ENCODE measurements around the gene SNRPB2. TPM values are rescaled to one million over a fixed set of nuclear protein-coding genes. Genes with fewer than 3 reads are reported as not detected.

SNRPB2 gene
- total RNA-seq, 1 experiment from 2014 or later = 89.7 TPM

DNA sequence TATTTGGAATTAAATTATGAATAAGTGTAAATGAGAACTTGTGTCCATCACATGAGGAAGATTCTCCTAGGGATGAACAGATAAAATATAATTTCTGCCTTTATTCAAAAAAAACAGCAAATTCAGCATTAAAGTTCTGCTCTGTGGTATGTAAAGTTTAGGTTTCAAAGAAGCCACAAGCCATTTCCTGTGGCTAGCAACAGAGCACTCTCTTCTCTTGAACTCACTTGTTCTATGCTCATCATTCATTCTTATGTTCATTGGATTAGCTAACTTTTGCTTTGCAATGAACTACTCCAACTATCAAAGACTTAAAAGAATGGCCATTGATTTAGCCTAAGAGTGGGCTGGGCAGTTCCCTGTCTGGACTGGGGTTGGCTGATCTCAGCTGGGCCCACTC, 20.8 kb upstream of the SNRPB2 start:
- TF ChIP-seq EZH2phosphoT487 (IDR thresholded peaks at IDR 0.05; ENCODE audit: borderline replicate concordance, low read length) (no peak), EZH2 (IDR thresholded peaks at IDR 0.05; ENCODE audit: low read length, unreplicated experiment) (no peak)
- TF ChIP-seq, protein P1, sequence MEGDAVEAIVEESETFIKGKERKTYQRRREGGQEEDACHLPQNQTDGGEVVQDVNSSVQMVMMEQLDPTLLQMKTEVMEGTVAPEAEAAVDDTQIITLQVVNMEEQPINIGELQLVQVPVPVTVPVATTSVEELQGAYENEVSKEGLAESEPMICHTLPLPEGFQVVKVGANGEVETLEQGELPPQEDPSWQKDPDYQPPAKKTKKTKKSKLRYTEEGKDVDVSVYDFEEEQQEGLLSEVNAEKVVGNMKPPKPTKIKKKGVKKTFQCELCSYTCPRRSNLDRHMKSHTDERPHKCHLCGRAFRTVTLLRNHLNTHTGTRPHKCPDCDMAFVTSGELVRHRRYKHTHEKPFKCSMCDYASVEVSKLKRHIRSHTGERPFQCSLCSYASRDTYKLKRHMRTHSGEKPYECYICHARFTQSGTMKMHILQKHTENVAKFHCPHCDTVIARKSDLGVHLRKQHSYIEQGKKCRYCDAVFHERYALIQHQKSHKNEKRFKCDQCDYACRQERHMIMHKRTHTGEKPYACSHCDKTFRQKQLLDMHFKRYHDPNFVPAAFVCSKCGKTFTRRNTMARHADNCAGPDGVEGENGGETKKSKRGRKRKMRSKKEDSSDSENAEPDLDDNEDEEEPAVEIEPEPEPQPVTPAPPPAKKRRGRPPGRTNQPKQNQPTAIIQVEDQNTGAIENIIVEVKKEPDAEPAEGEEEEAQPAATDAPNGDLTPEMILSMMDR (conservative IDR thresholded peaks at IDR 0.05; ENCODE audit: low read depth, low read length) = no peak
- intact Hi-C loops (cut with micrococcal nuclease) = no loop called here
- Histone ChIP-seq H3K27ac (ENCODE audit: low read length) (no peak overlapping the region), H3K9me3 (ENCODE audit: low read length) (no peaks in the 10 kb centered on the region), H3K79me2 (ENCODE audit: low read length) (no peaks in the 10 kb centered on the region), H3K4me3 (ENCODE audit: low read length) (no peak overlapping the region), H3F3A (ENCODE audit: low read length, unreplicated experiment) (no peaks in the 10 kb centered on the region), H3K36me3 (ENCODE audit: low read depth, low read length) (no peaks in the 10 kb centered on the region), H4K20me1 (ENCODE audit: low read length) (no peaks in the 10 kb centered on the region), H3K4me2 (ENCODE audit: low read length) (no peak overlapping the region), H2AFZ (ENCODE audit: low read length) (no peak overlapping the region), H3K4me1 (ENCODE audit: insufficient read depth, low read length) (no peaks in the 10 kb centered on the region), H3K9me2 (replicated peaks; ENCODE audit: low read length) (no peaks in the 10 kb centered on the region), H3K27me3 (ENCODE audit: low read length) (peaks cover 61% of the 10 kb centered on the region), H3K9ac (ENCODE audit: low read length) (no peak overlapping the region)
- CTCF ChIA-PET = no interaction called here
- ATAC-seq (no peak), DNase-seq (no peak)
- POLR2A ChIA-PET (ENCODE audit: unreplicated experiment) = no interaction called here
- BruUV-seq (replicated peaks) = no TSS peak

DNA sequence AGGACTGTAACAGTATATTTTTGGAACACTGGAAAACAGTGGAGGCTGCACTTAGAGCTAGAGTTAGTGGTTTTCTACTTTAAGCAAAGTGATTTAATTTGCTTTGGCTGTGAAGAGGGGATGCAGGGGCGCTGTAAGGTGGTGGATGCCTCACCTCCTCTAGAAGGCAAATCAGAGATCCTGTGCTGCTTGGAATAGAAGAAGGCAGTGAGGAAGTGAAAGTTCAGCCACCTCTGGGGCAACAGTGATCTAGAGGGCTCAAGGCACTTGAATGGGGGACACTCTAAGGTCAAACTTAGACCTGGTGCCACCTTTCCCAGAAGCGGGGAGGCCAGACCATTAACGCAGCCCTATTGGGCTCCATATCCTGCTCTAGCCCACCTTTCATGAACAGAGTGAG, 19.0 kb upstream of the SNRPB2 start:
- H3K9me2 ChIP-seq (replicated peaks; ENCODE audit: low read length) = no peaks in the 10 kb centered on the region
- H3K4me2 ChIP-seq (ENCODE audit: low read length) = no peak overlapping the region
- H3K27me3 ChIP-seq (ENCODE audit: low read length) = peaks cover 77% of the 10 kb centered on the region
- no peak overlapping the region for H3K27ac ChIP-seq (ENCODE audit: low read length)
- H4K20me1 ChIP-seq (ENCODE audit: low read length) = no peaks in the 10 kb centered on the region
- DNase-seq = no peak
- H3F3A ChIP-seq (ENCODE audit: low read length, unreplicated experiment) = no peaks in the 10 kb centered on the region
- no peaks in the 10 kb centered on the region for H3K36me3 ChIP-seq (ENCODE audit: low read depth, low read length)
- no peak for ATAC-seq
- no peaks in the 10 kb centered on the region for H3K9me3 ChIP-seq (ENCODE audit: low read length)
- no TSS peak for BruUV-seq (replicated peaks)
- no peak overlapping the region for H2AFZ ChIP-seq (ENCODE audit: low read length)
- intact Hi-C loops (cut with micrococcal nuclease) = no loop called here
- ChIA-PET CTCF (no interaction called here), POLR2A (ENCODE audit: unreplicated experiment) (no interaction called here)
- TF ChIP-seq, protein P1 (conservative IDR thresholded peaks at IDR 0.05; ENCODE audit: low read depth, low read length) = no peak
- TF ChIP-seq EZH2phosphoT487 (IDR thresholded peaks at IDR 0.05; ENCODE audit: borderline replicate concordance, low read length) = no peak
- no peak for TF ChIP-seq EZH2 (IDR thresholded peaks at IDR 0.05; ENCODE audit: low read length, unreplicated experiment)
- no peak overlapping the region for H3K9ac ChIP-seq (ENCODE audit: low read length)
- no peaks in the 10 kb centered on the region for H3K4me1 ChIP-seq (ENCODE audit: insufficient read depth, low read length)
- H3K4me3 ChIP-seq (ENCODE audit: low read length) = no peak overlapping the region
- no peaks in the 10 kb centered on the region for H3K79me2 ChIP-seq (ENCODE audit: low read length)

DNA sequence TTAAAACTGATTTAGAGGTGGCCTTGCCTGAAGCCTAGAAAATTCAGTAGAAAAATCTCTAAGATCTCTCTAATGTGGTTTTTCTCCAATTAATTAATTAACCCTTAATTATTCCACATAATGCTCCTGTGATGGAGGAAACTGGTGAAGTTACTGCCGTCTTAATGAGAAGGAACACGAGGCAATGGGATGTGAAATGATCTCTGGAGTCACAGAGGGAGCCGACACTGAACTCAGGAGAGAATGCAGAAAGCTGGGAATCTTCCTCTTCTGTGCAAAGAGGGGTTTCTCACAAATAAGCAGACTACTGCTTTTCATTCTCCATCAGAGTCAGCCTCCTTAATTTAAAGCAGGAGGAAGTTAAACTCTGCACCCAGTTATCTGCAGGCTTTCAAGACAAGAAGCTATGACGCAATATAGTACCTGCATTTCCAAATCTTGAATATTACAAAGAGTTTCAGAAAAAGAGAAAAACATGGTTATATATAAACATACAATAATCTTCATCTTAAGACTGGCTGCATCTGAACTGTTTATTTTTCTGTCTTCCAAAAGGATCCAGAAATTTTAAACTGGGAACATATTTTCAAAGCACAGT, 18.1 kb upstream of the SNRPB2 start:
- intact Hi-C loops (cut with micrococcal nuclease) = no loop called here
- Histone ChIP-seq H3K27me3 (ENCODE audit: low read length) (peaks cover 85% of the 10 kb centered on the region), H3K4me1 (ENCODE audit: insufficient read depth, low read length) (no peaks in the 10 kb centered on the region), H3K9me3 (ENCODE audit: low read length) (no peaks in the 10 kb centered on the region), H3K27ac (ENCODE audit: low read length) (no peak overlapping the region), H3K79me2 (ENCODE audit: low read length) (no peaks in the 10 kb centered on the region), H3K4me3 (ENCODE audit: low read length) (no peak overlapping the region), H3K9ac (ENCODE audit: low read length) (no peak overlapping the region), H4K20me1 (ENCODE audit: low read length) (no peaks in the 10 kb centered on the region), H3K36me3 (ENCODE audit: low read depth, low read length) (no peaks in the 10 kb centered on the region), H3F3A (ENCODE audit: low read length, unreplicated experiment) (no peaks in the 10 kb centered on the region), H2AFZ (ENCODE audit: low read length) (no peak overlapping the region), H3K4me2 (ENCODE audit: low read length) (no peak overlapping the region), H3K9me2 (replicated peaks; ENCODE audit: low read length) (no peaks in the 10 kb centered on the region)
- TF ChIP-seq EZH2phosphoT487 (IDR thresholded peaks at IDR 0.05; ENCODE audit: borderline replicate concordance, low read length) (no peak), EZH2 (IDR thresholded peaks at IDR 0.05; ENCODE audit: low read length, unreplicated experiment) (no peak)
- TF ChIP-seq, protein P1 (conservative IDR thresholded peaks at IDR 0.05; ENCODE audit: low read depth, low read length) = no peak
- POLR2A ChIA-PET (ENCODE audit: unreplicated experiment) = no interaction called here
- CTCF ChIA-PET = no interaction called here
- ATAC-seq (no peak), DNase-seq (no peak)
- BruUV-seq (replicated peaks) = no TSS peak

Data from PC-3 (cell line).